GM20000 (cell line): ENCODE results near the gene FILIP1.
"Not testable (repeated sequence)": the region's sequence is repeated elsewhere in the genome, so short reads cannot be mapped to it uniquely, and the experiment has no call there.

ENCODE experiments used
- DNase-seq: peaks from one replicate; pipeline ENCODE4 v3.0.0; 2012; ENCODE audit warnings: low spot score
- TF ChIP-seq, protein P1 (sequence below): IDR thresholded peaks from 2 replicates; pipeline ENCODE4 v1.5.1; 2012; ENCODE audit warnings: mild to moderate bottlenecking, control low read depth; ENCODE audit errors: extremely low read depth, missing control alignments

FILIP1 gene

GRCh38 chr6:75438442-75439116, 55.0 kb downstream of the FILIP1 start:
- TF ChIP-seq, protein P1, sequence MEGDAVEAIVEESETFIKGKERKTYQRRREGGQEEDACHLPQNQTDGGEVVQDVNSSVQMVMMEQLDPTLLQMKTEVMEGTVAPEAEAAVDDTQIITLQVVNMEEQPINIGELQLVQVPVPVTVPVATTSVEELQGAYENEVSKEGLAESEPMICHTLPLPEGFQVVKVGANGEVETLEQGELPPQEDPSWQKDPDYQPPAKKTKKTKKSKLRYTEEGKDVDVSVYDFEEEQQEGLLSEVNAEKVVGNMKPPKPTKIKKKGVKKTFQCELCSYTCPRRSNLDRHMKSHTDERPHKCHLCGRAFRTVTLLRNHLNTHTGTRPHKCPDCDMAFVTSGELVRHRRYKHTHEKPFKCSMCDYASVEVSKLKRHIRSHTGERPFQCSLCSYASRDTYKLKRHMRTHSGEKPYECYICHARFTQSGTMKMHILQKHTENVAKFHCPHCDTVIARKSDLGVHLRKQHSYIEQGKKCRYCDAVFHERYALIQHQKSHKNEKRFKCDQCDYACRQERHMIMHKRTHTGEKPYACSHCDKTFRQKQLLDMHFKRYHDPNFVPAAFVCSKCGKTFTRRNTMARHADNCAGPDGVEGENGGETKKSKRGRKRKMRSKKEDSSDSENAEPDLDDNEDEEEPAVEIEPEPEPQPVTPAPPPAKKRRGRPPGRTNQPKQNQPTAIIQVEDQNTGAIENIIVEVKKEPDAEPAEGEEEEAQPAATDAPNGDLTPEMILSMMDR = no peak
- no peak for DNase-seq

GRCh38 chr6:75438013-75438431, 55.6 kb downstream of the FILIP1 start:
- DNase-seq = no peak
- TF ChIP-seq, protein P1 = no peak

GRCh38 chr6:75437421-75437891, 56.1 kb downstream of the FILIP1 start:
- TF ChIP-seq, protein P1 = no peak
- no peak for DNase-seq

DNA sequence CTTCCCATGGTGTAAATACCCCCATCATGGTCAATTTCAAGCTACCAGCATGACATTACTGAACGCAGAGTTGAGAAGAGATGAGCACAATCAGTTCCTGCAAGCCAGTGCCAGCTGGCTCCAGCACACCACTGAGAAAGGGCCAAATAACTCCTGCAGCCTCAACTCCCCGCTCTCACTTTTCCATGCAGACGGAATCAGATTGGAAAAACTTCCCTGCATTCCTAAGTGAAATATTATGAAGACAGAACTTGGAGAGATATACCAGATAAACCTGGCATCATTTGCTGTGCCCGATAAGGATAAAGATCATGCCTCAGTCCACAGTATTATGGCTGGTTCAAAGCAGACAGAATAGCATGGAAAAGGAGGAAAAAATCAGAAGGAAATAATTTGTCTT, 56.7 kb downstream of the FILIP1 start:
- no peak for DNase-seq
- TF ChIP-seq, protein P1 = no peak

- DNase-seq = not testable (repeated sequence)
These were observed 60.8 kb downstream of the FILIP1 start for GRCh38 chr6:75432809-75433208.

DNA sequence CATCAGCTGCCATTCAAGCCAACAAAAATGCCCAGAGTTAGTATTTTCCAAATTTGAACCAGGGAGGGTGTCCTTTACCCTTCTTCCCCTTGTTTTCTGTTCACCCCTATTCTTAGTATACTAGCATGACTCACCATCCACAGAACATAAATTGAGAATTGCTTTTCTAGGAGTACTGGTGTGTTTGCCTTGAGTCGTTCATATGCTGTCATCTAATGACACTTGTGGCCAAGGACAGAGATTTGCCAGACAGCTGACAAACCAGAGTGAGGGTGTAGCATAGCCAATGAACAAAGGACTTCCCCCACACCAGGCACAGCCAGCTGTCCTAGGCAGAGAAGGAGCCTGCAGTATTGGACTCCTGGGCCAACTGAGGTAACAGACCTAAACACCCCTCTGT, 62.2 kb downstream of the FILIP1 start:
- TF ChIP-seq, protein P1 = no peak
- no peak for DNase-seq

DNA sequence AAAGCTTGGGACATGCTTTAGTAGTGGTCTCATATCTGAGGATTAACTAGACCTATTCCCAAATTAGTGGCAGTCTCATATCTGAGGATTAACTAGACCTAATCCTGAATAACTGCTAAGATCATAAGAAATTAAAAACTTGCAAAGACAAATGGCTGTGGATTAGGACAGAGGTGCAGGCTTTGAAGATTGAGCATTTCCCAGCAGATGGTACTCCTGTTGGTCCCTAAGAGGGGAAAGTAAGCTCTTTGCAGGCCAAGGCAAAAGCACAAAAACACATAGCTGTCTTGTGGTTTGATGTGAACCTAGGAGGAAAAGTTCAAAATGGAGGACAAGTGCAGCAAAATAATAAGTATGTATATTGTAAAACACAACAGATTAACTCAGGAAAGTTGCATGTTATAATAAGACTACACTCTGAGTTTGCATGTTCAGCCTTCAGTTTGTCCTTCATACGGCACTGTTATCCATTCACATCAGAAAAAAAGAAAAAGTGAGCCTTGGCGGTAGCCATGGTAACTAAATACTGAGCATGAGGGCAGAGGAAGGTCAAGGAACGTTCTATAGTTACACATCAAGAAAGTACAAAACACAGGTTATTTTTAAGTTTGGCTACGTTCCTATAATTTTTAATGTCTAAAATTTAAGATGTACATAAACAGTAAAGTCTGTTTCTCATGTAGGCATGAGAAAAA, 62.8 kb downstream of the FILIP1 start:
- TF ChIP-seq, protein P1 = no peak
- DNase-seq = no peak

DNA sequence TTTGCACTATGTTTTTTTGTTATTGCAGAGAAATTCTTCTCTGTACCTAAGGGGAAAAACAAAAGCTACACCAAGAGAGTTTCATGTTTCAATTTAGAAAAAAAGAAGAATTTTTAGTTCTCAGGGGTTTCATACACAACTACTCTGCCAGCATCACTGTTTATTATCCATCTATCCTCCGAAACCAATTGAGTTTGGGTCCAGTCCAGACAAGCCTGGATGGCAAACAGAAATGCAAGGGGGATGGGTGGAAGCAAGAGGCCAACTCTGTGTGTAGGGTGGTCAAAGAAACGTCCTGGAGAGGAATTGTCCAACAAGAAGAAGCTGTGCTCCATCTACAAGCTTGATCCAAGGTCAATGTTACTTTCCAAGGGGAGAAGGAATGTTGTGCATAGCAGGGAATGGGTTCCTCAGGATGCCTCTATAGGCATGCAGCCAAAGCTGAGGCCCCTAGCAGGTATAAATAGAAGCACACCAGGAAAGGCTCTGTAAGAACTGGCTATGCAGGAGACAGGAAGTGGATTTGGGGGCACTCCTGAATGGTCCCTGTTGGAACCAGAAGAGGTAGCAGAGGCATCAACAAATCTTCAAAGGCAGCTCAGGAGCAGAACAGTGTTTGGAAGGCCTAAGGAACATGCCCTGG, 64.4 kb downstream of the FILIP1 start:
- TF ChIP-seq, protein P1 = no peak
- no peak for DNase-seq
